K562 (cell line): Measurements from ENCODE around the gene DCST1. TPM values are rescaled to one million over a fixed set of nuclear protein-coding genes. Genes with fewer than 3 reads are reported as not detected.

ENCODE experiments used
- ARID3B ChIP-seq: fragments of 250-450 bp; sonication (Bioruptor Pico); IDR thresholded peaks from 2 replicates; pipeline ENCODE4 v1.4.0; 2020; ENCODE audit warnings: borderline replicate concordance
- CEBPZ ChIP-seq: fragments of 150-350 bp; IDR thresholded peaks from 2 replicates; pipeline ENCODE4 v1.6.1; 2014; ENCODE audit warnings: low read depth, mild to moderate bottlenecking, low read length, borderline replicate concordance
- EGR1 ChIP-seq: fragments of 450-650 bp; conservative IDR thresholded peaks from 2 replicates; pipeline ENCODE4 v1.6.1; 2017; ENCODE audit warnings: mild to moderate bottlenecking
- GABPB1 ChIP-seq: sonication (generic); formaldehyde crosslinking; IDR thresholded peaks from 2 replicates; pipeline ENCODE4 v1.8.0; 2022; ENCODE audit warnings: mild to moderate bottlenecking, missing genetic modification reagents
- JUND ChIP-seq, 2 experiments: IDR thresholded peaks; 2 replicates in 1 of 2; 3 replicates in 1 of 2; pipeline ENCODE4 v1.6.1; 2011; ENCODE audit warnings: borderline replicate concordance in 2 of 2, low read depth in 2 of 2, low read length in 2 of 2, improper control_type of control experiment in 1 of 2, missing biosample characterization in 1 of 2, missing genetic modification characterization in 1 of 2, missing genetic modification reagents in 1 of 2
- PCBP1 ChIP-seq: fragments of 200-400 bp; formaldehyde crosslinking; IDR thresholded peaks from 2 replicates; pipeline ENCODE4 v1.6.1; 2018; ENCODE audit warnings: mild to moderate bottlenecking, low read depth, low read length; ENCODE audit not compliant: poor library complexity, severe bottlenecking
- PHB ChIP-seq: fragments of 250-450 bp; sonication (Bioruptor Pico); IDR thresholded peaks from 2 replicates; pipeline ENCODE4 v1.5.0; 2021
- POLR2G ChIP-seq: fragments of 200-400 bp; formaldehyde crosslinking; IDR thresholded peaks from 2 replicates; pipeline ENCODE4 v1.6.1; 2017; ENCODE audit warnings: low read depth, mild to moderate bottlenecking, antibody characterized with exemption, low read length, moderate library complexity
- RCOR1 ChIP-seq, 2 experiments: IDR thresholded peaks; 2 replicates each; pipeline ENCODE4 v1.6.1; 2012; ENCODE audit warnings: low read depth in 2 of 2, low read length in 2 of 2, borderline replicate concordance in 1 of 2, improper control_type of control experiment in 1 of 2
- SMAD3 ChIP-seq: fragments of 450-650 bp; formaldehyde crosslinking; conservative IDR thresholded peaks from 2 replicates; pipeline ENCODE4 v1.4.0; 2020; ENCODE audit warnings: mild to moderate bottlenecking
- STAT5B ChIP-seq: fragments of 250-450 bp; sonication (Bioruptor Pico); IDR thresholded peaks from 2 replicates; pipeline ENCODE4 v1.8.0; 2021; ENCODE audit warnings: mild to moderate bottlenecking, inconsistent platforms
- STAT6 ChIP-seq: sonication (generic); formaldehyde crosslinking; IDR thresholded peaks from 2 replicates; pipeline ENCODE4 v1.8.1; 2023; ENCODE audit warnings: mild to moderate bottlenecking, missing genetic modification reagents
- ZNF384 ChIP-seq: IDR thresholded peaks from 2 replicates; pipeline ENCODE4 v1.6.1; 2012; ENCODE audit warnings: low read depth, low read length, improper control_type of control experiment
- ZNF395 ChIP-seq: fragments of 200-800 bp; sonication (Bioruptor generic); IDR thresholded peaks from 2 replicates; pipeline ENCODE4 v1.6.1; 2017; ENCODE audit warnings: missing genetic modification characterization, missing compliant biosample characterization
- ZNF511 ChIP-seq: sonication (generic); formaldehyde crosslinking; IDR thresholded peaks from 2 replicates; pipeline ENCODE4 v1.8.0; 2022; ENCODE audit warnings: mild to moderate bottlenecking, missing genetic modification reagents
- polyA plus RNA-seq, 8 experiments: library from polyadenylated mRNA; depleted of rRNA in 4 of 8; stranded (reverse) in 5 of 8; unstranded in 3 of 8; fragments of >200 nt; fragmentation: Nextera tagmentation in 2 of 8; fragmentation: Illumina TruSeq in 1 of 8; extraction: Ambion mirVana in 2 of 8; extraction: Trizol in 1 of 8; gene quantifications; 2 replicates each; pipeline versions ENCODE4 v1.2.1 to v1.2.3, GENCODE V29; 2011 to 2014; ENCODE audit warnings: inconsistent platforms in 1 of 8, missing spikeins in 1 of 8
- total RNA-seq, 7 experiments: library from RNA; depleted of rRNA in 6 of 7; stranded (reverse); fragments of >200 nt in 6 of 7; fragmentation: Illumina TruSeq in 2 of 7; extraction: Trizol in 2 of 7; gene quantifications; 2 replicates each; pipeline versions ENCODE4 v1.2.1 to v1.2.3, GENCODE V29; 2011 to 2021; ENCODE audit warnings: low replicate concordance in 1 of 7

DCST1 gene
- total and polyA plus RNA-seq, 9 of the 15 experiments (the other 6 are each of a cell fraction or from before 2014, with no cell fraction given) = not detected

- TF ChIP-seq CEBPZ = no peak
- TF ChIP-seq ZNF395 = peak; percentile 49; the same call in 1 of the 2 replicates
- TF ChIP-seq STAT5B = no peak
- TF ChIP-seq PHB (CRISPR knock-in tag) = no peak
- TF ChIP-seq EGR1 = peak; percentile 52
- no peak for TF ChIP-seq ZNF384
- TF ChIP-seq SMAD3 (CRISPR knock-in tag) = no peak
- TF ChIP-seq PCBP1 = no peak
- TF ChIP-seq JUND (IDR thresholded peaks at IDR 0.05; ENCODE audit: borderline replicate concordance, low read depth, low read length) = peak; percentile 29; the same call in 1 of the 2 replicates
- no peak; the same call in 2 of the 3 replicates for TF ChIP-seq JUND (tag; IDR thresholded peaks at IDR 0.05; ENCODE audit: borderline replicate concordance, low read depth, low read length)
- TF ChIP-seq POLR2G = peak; percentile 80
- TF ChIP-seq GABPB1 (CRISPR knock-in tag) = 0 out of 2 replicates have a peak, but pooled peaks have one; percentile 64
- TF ChIP-seq RCOR1 (IDR thresholded peaks at IDR 0.05; ENCODE audit: borderline replicate concordance in 1 of 2, low read depth in 2 of 2, low read length in 2 of 2) = peak in 1 of 2 experiments; percentile 72; a peak in 1 of 4 replicates
- no peak for TF ChIP-seq ARID3B
- no peak for TF ChIP-seq STAT6 (CRISPR knock-in tag)
- TF ChIP-seq ZNF511 (CRISPR knock-in tag) = peak; percentile 73; the same call in 1 of the 2 replicates
These were observed 37.3 kb downstream of the DCST1 start (continued) for GRCh38 chr1:155070721-155071569.
